AG08396 (cell line): Measurements from ENCODE around the gene DCN.

Experiments used
- DNase-seq: peaks from one replicate; pipeline ENCODE4 v3.0.0; 2012; ENCODE audit warnings: low spot score, mixed read lengths

Gene DCN

GRCh38 chr12:91138337-91138920 is 44.2 kb downstream of the DCN start:
- no peak for DNase-seq

GRCh38 chr12:91133871-91134270 is 48.7 kb downstream of the DCN start:
- DNase-seq: peak; percentile 24

- DNase-seq: no peak
These were observed 52.8 kb downstream of the DCN start for GRCh38 chr12:91129662-91130362.

- no peak for DNase-seq
These were observed 54.9 kb downstream of the DCN start for GRCh38 chr12:91127751-91128150.

- no peak for DNase-seq
These were observed 55.3 kb downstream of the DCN start for GRCh38 chr12:91127306-91127705.

- DNase-seq: no peak
These were observed 56.1 kb downstream of the DCN start for GRCh38 chr12:91126516-91126915.

- no peak for DNase-seq
These were observed 59.2 kb downstream of the DCN start for GRCh38 chr12:91123236-91123916.

- no peak for DNase-seq
These were observed 61.8 kb downstream of the DCN start for GRCh38 chr12:91120781-91121180.

- no peak for DNase-seq
These were observed 63.5 kb downstream of the DCN start for GRCh38 chr12:91119089-91119488.

GRCh38 chr12:91113621-91114020 is 69.0 kb downstream of the DCN start:
- DNase-seq: no peak

- peak; percentile 21 for DNase-seq
These were observed 71.0 kb downstream of the DCN start, which contains the start of gene LUM for GRCh38 chr12:91111366-91112325. TSS of gene LUM (minus strand) at chr12:91111494. CDS start at chr12:91108979, 2,515 bp downstream.

- no peak for DNase-seq
These were observed 72.2 kb downstream of the DCN start for GRCh38 chr12:91110311-91110924.

GRCh38 chr12:91109581-91110310 is 72.9 kb downstream of the DCN start:
- DNase-seq: no peak

- DNase-seq: peak; percentile 6
These were observed 73.5 kb downstream of the DCN start for GRCh38 chr12:91109148-91109564.

GRCh38 chr12:91108196-91108755 is 74.3 kb downstream of the DCN start:
- no peak for DNase-seq

- no peak for DNase-seq
These were observed 76.3 kb downstream of the DCN start for GRCh38 chr12:91106283-91106682.

GRCh38 chr12:91105807-91106206 is 76.8 kb downstream of the DCN start:
- DNase-seq: no peak

GRCh38 chr12:91104812-91105466 is 77.7 kb downstream of the DCN start:
- DNase-seq: no peak

- no peak for DNase-seq
These were observed 79.0 kb downstream of the DCN start for GRCh38 chr12:91103624-91104023.

- no peak for DNase-seq
These were observed 79.5 kb downstream of the DCN start for GRCh38 chr12:91103101-91103500.
